Measurements from ENCODE around the gene TPRG1L. TPM values are rescaled to one million over a fixed set of nuclear protein-coding genes. Genes with fewer than 3 reads are reported as not detected.

Gene TPRG1L
- total RNA-seq, 1 donor from 2014 or later = 33.7 TPM

GRCh38 chr1:3598522-3599285 is 26.1 kb upstream of the TPRG1L start:
- FAIRE-seq = no peak
- H3K27ac Mint-ChIP-seq (ENCODE audit: unreplicated experiment) = no peak overlapping the region
- Histone ChIP-seq H2AFZ (ENCODE audit: low read depth, low read length) (no peak overlapping the region), H3K4me1 (ENCODE audit: insufficient read depth, low read length) (peaks cover 4% of the 10 kb centered on the region), H3K9ac (ENCODE audit: low read length) (no peak overlapping the region), H4K20me1 (ENCODE audit: insufficient read depth, low read length) (no peaks in the 10 kb centered on the region), H3K4me3 (ENCODE audit: insufficient read depth, low read depth, low read length) (no peak overlapping the region), H3K4me2 (ENCODE audit: low read length) (no peak overlapping the region), H3K36me3 (ENCODE audit: insufficient read depth, low read length) (no peaks in the 10 kb centered on the region), H3K79me2 (ENCODE audit: insufficient read depth, low read length) (no peaks in the 10 kb centered on the region), H3K27ac (ENCODE audit: low read depth, low read length) (no peak overlapping the region), H3K27me3 (ENCODE audit: insufficient read depth, low read length) (peaks cover 2% of the 10 kb centered on the region), H3K9me3 (ENCODE audit: insufficient read depth, low read depth, low read length) (no peaks in the 10 kb centered on the region)
- H3K27me3 Mint-ChIP-seq (ENCODE audit: low read depth, unreplicated experiment) = peaks cover 12% of the 10 kb centered on the region
- no peaks in the 10 kb centered on the region for H3K9me3 Mint-ChIP-seq (ENCODE audit: unreplicated experiment)
- no peaks in the 10 kb centered on the region for H3K36me3 Mint-ChIP-seq (ENCODE audit: low read depth, unreplicated experiment)
- H3K4me1 Mint-ChIP-seq (ENCODE audit: low read depth, unreplicated experiment) = peaks cover 3% of the 10 kb centered on the region
- TF ChIP-seq, protein P1, sequence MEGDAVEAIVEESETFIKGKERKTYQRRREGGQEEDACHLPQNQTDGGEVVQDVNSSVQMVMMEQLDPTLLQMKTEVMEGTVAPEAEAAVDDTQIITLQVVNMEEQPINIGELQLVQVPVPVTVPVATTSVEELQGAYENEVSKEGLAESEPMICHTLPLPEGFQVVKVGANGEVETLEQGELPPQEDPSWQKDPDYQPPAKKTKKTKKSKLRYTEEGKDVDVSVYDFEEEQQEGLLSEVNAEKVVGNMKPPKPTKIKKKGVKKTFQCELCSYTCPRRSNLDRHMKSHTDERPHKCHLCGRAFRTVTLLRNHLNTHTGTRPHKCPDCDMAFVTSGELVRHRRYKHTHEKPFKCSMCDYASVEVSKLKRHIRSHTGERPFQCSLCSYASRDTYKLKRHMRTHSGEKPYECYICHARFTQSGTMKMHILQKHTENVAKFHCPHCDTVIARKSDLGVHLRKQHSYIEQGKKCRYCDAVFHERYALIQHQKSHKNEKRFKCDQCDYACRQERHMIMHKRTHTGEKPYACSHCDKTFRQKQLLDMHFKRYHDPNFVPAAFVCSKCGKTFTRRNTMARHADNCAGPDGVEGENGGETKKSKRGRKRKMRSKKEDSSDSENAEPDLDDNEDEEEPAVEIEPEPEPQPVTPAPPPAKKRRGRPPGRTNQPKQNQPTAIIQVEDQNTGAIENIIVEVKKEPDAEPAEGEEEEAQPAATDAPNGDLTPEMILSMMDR (IDR thresholded peaks at IDR 0.05; ENCODE audit: insufficient read depth, low read depth, low read length) = no peak
- no peak for TF ChIP-seq EZH2 (IDR thresholded peaks at IDR 0.05; ENCODE audit: insufficient read depth, low read length)
- H3K4me3 Mint-ChIP-seq (ENCODE audit: unreplicated experiment) = no peak overlapping the region
- no peak for DNase-seq (ENCODE audit: low read depth)

DNA sequence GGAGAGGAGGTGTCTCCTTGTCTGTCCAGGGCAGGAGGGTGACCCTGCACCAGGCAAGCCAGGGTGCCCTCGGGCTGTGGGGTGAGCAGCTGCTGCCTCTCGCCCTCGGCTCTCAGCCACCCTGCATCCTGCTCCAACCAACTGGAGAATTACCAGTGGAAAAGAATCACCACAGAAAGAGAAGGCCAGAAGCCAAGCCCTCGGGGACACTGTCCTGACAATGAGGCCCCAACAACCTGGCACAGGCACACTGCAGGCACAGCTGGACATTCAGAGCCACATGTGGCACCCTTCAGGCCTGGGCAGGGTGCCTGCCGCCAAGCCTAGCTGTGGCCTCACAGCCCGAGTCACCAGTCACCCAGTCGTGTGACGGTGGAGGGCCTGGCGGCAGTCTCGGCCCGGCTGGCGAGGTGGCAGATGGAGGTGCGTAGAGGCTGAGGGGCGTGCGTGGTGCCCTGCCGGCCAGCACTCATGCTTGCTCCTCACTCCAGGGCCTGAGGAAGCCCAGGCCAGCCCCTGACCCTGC is 25.5 kb upstream of the TPRG1L start:
- Mint-ChIP-seq H3K27me3 (ENCODE audit: low read depth, unreplicated experiment) (peaks cover 12% of the 10 kb centered on the region), H3K27ac (ENCODE audit: unreplicated experiment) (no peak overlapping the region), H3K36me3 (ENCODE audit: low read depth, unreplicated experiment) (no peaks in the 10 kb centered on the region), H3K4me1 (ENCODE audit: low read depth, unreplicated experiment) (peaks cover 3% of the 10 kb centered on the region), H3K4me3 (ENCODE audit: unreplicated experiment) (no peak overlapping the region), H3K9me3 (ENCODE audit: unreplicated experiment) (no peaks in the 10 kb centered on the region)
- TF ChIP-seq, protein P1 (IDR thresholded peaks at IDR 0.05; ENCODE audit: insufficient read depth, low read depth, low read length) = no peak
- TF ChIP-seq EZH2 (IDR thresholded peaks at IDR 0.05; ENCODE audit: insufficient read depth, low read length) = no peak
- no peak overlapping the region for H2AFZ ChIP-seq (ENCODE audit: low read depth, low read length)
- H4K20me1 ChIP-seq (ENCODE audit: insufficient read depth, low read length) = no peaks in the 10 kb centered on the region
- H3K4me3 ChIP-seq (ENCODE audit: insufficient read depth, low read depth, low read length) = no peak overlapping the region
- H3K9me3 ChIP-seq (ENCODE audit: insufficient read depth, low read depth, low read length) = no peaks in the 10 kb centered on the region
- no peak overlapping the region for H3K4me2 ChIP-seq (ENCODE audit: low read length)
- DNase-seq (ENCODE audit: low read depth) (no peak), FAIRE-seq (no peak)
- H3K36me3 ChIP-seq (ENCODE audit: insufficient read depth, low read length) = no peaks in the 10 kb centered on the region
- H3K79me2 ChIP-seq (ENCODE audit: insufficient read depth, low read length) = no peaks in the 10 kb centered on the region
- H3K27me3 ChIP-seq (ENCODE audit: insufficient read depth, low read length) = peaks cover 2% of the 10 kb centered on the region
- H3K27ac ChIP-seq (ENCODE audit: low read depth, low read length) = no peak overlapping the region
- peaks cover 4% of the 10 kb centered on the region for H3K4me1 ChIP-seq (ENCODE audit: insufficient read depth, low read length)
- no peak overlapping the region for H3K9ac ChIP-seq (ENCODE audit: low read length)

DNA sequence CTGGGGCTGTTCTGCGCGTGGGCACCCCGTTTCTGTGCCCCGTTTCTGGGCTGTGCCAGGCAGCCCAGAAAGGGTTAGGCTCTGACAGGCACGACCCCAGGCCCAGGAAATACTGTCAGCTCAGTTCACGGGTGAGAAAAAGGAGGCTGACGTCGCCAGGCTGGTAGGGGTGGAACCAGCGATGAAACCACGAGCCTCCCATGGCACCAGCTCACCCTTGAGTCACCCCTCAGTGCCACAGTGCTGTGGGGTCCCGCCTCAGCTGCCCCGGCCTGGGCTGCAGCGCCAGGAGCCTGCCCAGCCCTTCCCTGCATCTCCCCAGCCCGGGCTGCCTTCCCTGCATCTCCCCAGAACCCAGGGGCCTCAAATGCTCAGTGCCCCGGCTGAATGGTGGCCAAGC is 25.0 kb upstream of the TPRG1L start:
- H4K20me1 ChIP-seq (ENCODE audit: insufficient read depth, low read length) = no peaks in the 10 kb centered on the region
- no peak overlapping the region for H3K9ac ChIP-seq (ENCODE audit: low read length)
- H3K9me3 ChIP-seq (ENCODE audit: insufficient read depth, low read depth, low read length) = no peaks in the 10 kb centered on the region
- no peak overlapping the region for H3K4me3 ChIP-seq (ENCODE audit: insufficient read depth, low read depth, low read length)
- Mint-ChIP-seq H3K27me3 (ENCODE audit: low read depth, unreplicated experiment) (peaks cover 12% of the 10 kb centered on the region), H3K4me3 (ENCODE audit: unreplicated experiment) (no peak overlapping the region), H3K27ac (ENCODE audit: unreplicated experiment) (no peak overlapping the region), H3K9me3 (ENCODE audit: unreplicated experiment) (no peaks in the 10 kb centered on the region), H3K4me1 (ENCODE audit: low read depth, unreplicated experiment) (peaks cover 3% of the 10 kb centered on the region), H3K36me3 (ENCODE audit: low read depth, unreplicated experiment) (no peaks in the 10 kb centered on the region)
- H3K79me2 ChIP-seq (ENCODE audit: insufficient read depth, low read length) = no peaks in the 10 kb centered on the region
- TF ChIP-seq, protein P1 (IDR thresholded peaks at IDR 0.05; ENCODE audit: insufficient read depth, low read depth, low read length) = no peak
- TF ChIP-seq EZH2 (IDR thresholded peaks at IDR 0.05; ENCODE audit: insufficient read depth, low read length) = no peak
- no peak overlapping the region for H3K4me2 ChIP-seq (ENCODE audit: low read length)
- no peak overlapping the region for H2AFZ ChIP-seq (ENCODE audit: low read depth, low read length)
- peaks cover 2% of the 10 kb centered on the region for H3K27me3 ChIP-seq (ENCODE audit: insufficient read depth, low read length)
- FAIRE-seq = no peak
- DNase-seq (ENCODE audit: low read depth) = no peak
- peaks cover 4% of the 10 kb centered on the region for H3K4me1 ChIP-seq (ENCODE audit: insufficient read depth, low read length)
- no peak overlapping the region for H3K27ac ChIP-seq (ENCODE audit: low read depth, low read length)
- H3K36me3 ChIP-seq (ENCODE audit: insufficient read depth, low read length) = no peaks in the 10 kb centered on the region
